ENCODE results near the gene FOXO1.

Gene FOXO1

GRCh38 chr13:40635315-40635995 lies 31.0 kb downstream of the FOXO1 start:
- DNase-seq: no peak

GRCh38 chr13:40632915-40633314 lies 33.5 kb downstream of the FOXO1 start:
- DNase-seq: no peak

- no peak for DNase-seq
Observed at GRCh38 chr13:40631605-40632004, 34.8 kb downstream of the FOXO1 start.

- no peak for DNase-seq
Observed at GRCh38 chr13:40629678-40630384, 36.6 kb downstream of the FOXO1 start.

GRCh38 chr13:40626977-40627376 lies 39.5 kb downstream of the FOXO1 start:
- DNase-seq: no peak

- DNase-seq: no peak
Observed at GRCh38 chr13:40626561-40626960, 39.9 kb downstream of the FOXO1 start.

GRCh38 chr13:40624986-40625385 lies 41.5 kb downstream of the FOXO1 start:
- no peak for DNase-seq

- peak; percentile 28 for DNase-seq
Observed at GRCh38 chr13:40624383-40624782, 42.1 kb downstream of the FOXO1 start.

- no peak for DNase-seq
Observed at GRCh38 chr13:40622761-40623160, 43.7 kb downstream of the FOXO1 start.

- no peak for DNase-seq
Observed at GRCh38 chr13:40622246-40622645, 44.2 kb downstream of the FOXO1 start.

- DNase-seq: no peak
Observed at GRCh38 chr13:40619479-40619814, 47.0 kb downstream of the FOXO1 start.

- no peak for DNase-seq
Observed at GRCh38 chr13:40618581-40619478, 47.6 kb downstream of the FOXO1 start.

GRCh38 chr13:40617801-40618356 lies 48.6 kb downstream of the FOXO1 start:
- no peak for DNase-seq

- DNase-seq: no peak
Observed at GRCh38 chr13:40615619-40616018, 50.8 kb downstream of the FOXO1 start.

- DNase-seq: no peak
Observed at GRCh38 chr13:40613914-40614313, 52.5 kb downstream of the FOXO1 start.

- peak; percentile 80 for DNase-seq
Observed at GRCh38 chr13:40613192-40613818, 53.1 kb downstream of the FOXO1 start.

GRCh38 chr13:40612041-40612440 lies 54.4 kb downstream of the FOXO1 start:
- no peak for DNase-seq

GRCh38 chr13:40611635-40612034 lies 54.8 kb downstream of the FOXO1 start:
- DNase-seq: no peak

GRCh38 chr13:40611004-40611403 lies 55.4 kb downstream of the FOXO1 start:
- DNase-seq: no peak

- DNase-seq: no peak
Observed at GRCh38 chr13:40609972-40610726, 56.3 kb downstream of the FOXO1 start.

GRCh38 chr13:40608308-40608707 lies 58.1 kb downstream of the FOXO1 start:
- no peak for DNase-seq

GRCh38 chr13:40605573-40605972 lies 60.9 kb downstream of the FOXO1 start:
- no peak for DNase-seq
